Neural cell (in vitro differentiated cells): ENCODE results near the gene KLC3. TPM values are rescaled to one million over a fixed set of nuclear protein-coding genes. Genes with fewer than 3 reads are reported as not detected.

Experiments
- H2AFZ ChIP-seq: fragments of 200-600, 300-800 bp; sonication (generic), shearing (Covaris generic); 2 replicates; pipeline ENCODE4 v1.6.0; 2014; ENCODE audit warnings: low read depth, mild to moderate bottlenecking, antibody characterized with exemption, low read length, moderate library complexity
- H3F3A ChIP-seq: fragments of 200-600 bp; shearing (Covaris generic); 2 replicates; pipeline ENCODE4 v1.6.1; 2016; ENCODE audit warnings: mild to moderate bottlenecking, moderate library complexity, mixed read lengths, antibody characterized with exemption, low read length; ENCODE audit not compliant: insufficient read depth, poor library complexity, severe bottlenecking
- H3K27ac ChIP-seq: fragments of 200-600, 300-800 bp; sonication (generic), shearing (Covaris generic); 2 replicates; pipeline ENCODE4 v1.5.1; 2014; ENCODE audit warnings: mild to moderate bottlenecking, low read length, moderate library complexity
- H3K27me3 ChIP-seq: fragments of 300-800, 200-600 bp; sonication (generic), shearing (Covaris generic); 2 replicates; pipeline ENCODE4 v1.6.0; 2014; ENCODE audit warnings: mild to moderate bottlenecking, low read depth, low read length, moderate library complexity; ENCODE audit not compliant: insufficient read depth
- H3K36me3 ChIP-seq: fragments of 300-800, 200-600 bp; sonication (generic), shearing (Covaris generic); 2 replicates; pipeline ENCODE4 v1.5.1; 2014; ENCODE audit warnings: mild to moderate bottlenecking, antibody characterized with exemption, low read length, moderate library complexity; ENCODE audit not compliant: insufficient read depth
- H3K4me2 ChIP-seq: fragments of 300-800, 200-600 bp; sonication (generic), shearing (Covaris generic); 2 replicates; pipeline ENCODE4 v1.6.0; 2014; ENCODE audit warnings: mild to moderate bottlenecking, low read length
- H3K4me3 ChIP-seq: fragments of 300-800, 200-600 bp; sonication (generic), shearing (Covaris generic); 2 replicates; pipeline ENCODE4 v1.5.1; 2014; ENCODE audit warnings: mild to moderate bottlenecking, low read length, moderate library complexity
- H3K79me2 ChIP-seq: fragments of 200-600 bp; shearing (Covaris generic); replicated peaks from 2 replicates; pipeline ENCODE4 v1.6.0; 2014; ENCODE audit warnings: mild to moderate bottlenecking, low read length, moderate library complexity; ENCODE audit not compliant: insufficient read depth
- H3K9ac ChIP-seq: fragments of 300-800, 200-600 bp; sonication (generic), shearing (Covaris generic); 2 replicates; pipeline ENCODE4 v1.6.1; 2016; ENCODE audit warnings: mild to moderate bottlenecking, low read length, mixed read lengths
- H3K9me2 ChIP-seq: fragments of 200-600 bp; shearing (Covaris generic); 2 replicates; pipeline ENCODE4 v1.6.1; 2016; ENCODE audit warnings: mild to moderate bottlenecking, low read length, mixed read lengths; ENCODE audit not compliant: insufficient read depth
- H3K9me3 ChIP-seq: fragments of 200-600, 300-800 bp; sonication (generic), shearing (Covaris generic); 2 replicates; pipeline ENCODE4 v1.6.1; 2016; ENCODE audit warnings: mild to moderate bottlenecking, mixed run types, low read length, moderate library complexity, mixed read lengths
- H4K20me1 ChIP-seq: fragments of 200-600 bp; shearing (Covaris generic); 2 replicates; pipeline ENCODE4 v1.6.1; 2016; ENCODE audit warnings: mild to moderate bottlenecking, mixed run types; ENCODE audit not compliant: insufficient read depth
- EP300 ChIP-seq: fragments of 450-650 bp; conservative IDR thresholded peaks from 2 replicates; pipeline ENCODE4 v1.6.1; 2014; ENCODE audit warnings: antibody characterized with exemption, mild to moderate bottlenecking, moderate library complexity; ENCODE audit not compliant: poor library complexity, severe bottlenecking
- EZH2 ChIP-seq: fragments of 200-600, 300-800 bp; shearing (Covaris generic), sonication (generic); IDR thresholded peaks from 2 replicates; pipeline ENCODE4 v1.6.1; 2014; ENCODE audit warnings: antibody characterized with exemption, low read length, borderline replicate concordance, mild to moderate bottlenecking; ENCODE audit not compliant: insufficient read depth, poor library complexity, severe bottlenecking
- MXI1 ChIP-seq: fragments of 450-650 bp; conservative IDR thresholded peaks from 2 replicates; pipeline ENCODE4 v1.6.1; 2014; ENCODE audit warnings: antibody characterized with exemption, mild to moderate bottlenecking; ENCODE audit not compliant: poor library complexity, severe bottlenecking
- REST ChIP-seq: IDR thresholded peaks from 2 replicates; pipeline ENCODE4 v1.6.1; 2012; ENCODE audit warnings: borderline replicate concordance
- SMC3 ChIP-seq: fragments of 450-650 bp; conservative IDR thresholded peaks from 2 replicates; pipeline ENCODE4 v1.6.1; 2014; ENCODE audit warnings: antibody characterized with exemption, mild to moderate bottlenecking, moderate library complexity; ENCODE audit not compliant: poor library complexity
- TAF1 ChIP-seq: IDR thresholded peaks from 2 replicates; pipeline ENCODE4 v1.6.1; 2012; ENCODE audit warnings: low read depth
- polyA plus RNA-seq: library from polyadenylated mRNA; depleted of rRNA; stranded (reverse); fragments of >200 nt; gene quantifications from 2 replicates; pipeline ENCODE4 v1.2.3, GENCODE V29; 2014
- TF ChIP-seq, protein P1 (sequence below): fragments of 450-650 bp; IDR thresholded peaks from 2 replicates; pipeline ENCODE4 v1.5.1; 2014; ENCODE audit warnings: antibody characterized with exemption, mild to moderate bottlenecking, moderate library complexity; ENCODE audit not compliant: poor library complexity, severe bottlenecking

Gene KLC3
- polyA plus RNA-seq, 1 donor from 2014 or later, result not detected

- Histone ChIP-seq H3K9ac (no peak overlapping the region), H2AFZ (no peak overlapping the region), H3K27me3 (no peaks in the 10 kb centered on the region), H3F3A (no peaks in the 10 kb centered on the region), H3K27ac (no peak overlapping the region), H3K9me3 (no peaks in the 10 kb centered on the region), H4K20me1 (no peaks in the 10 kb centered on the region), H3K36me3 (peaks cover 4% of the 10 kb centered on the region), H3K4me2 (no peak overlapping the region), H3K9me2 (no peaks in the 10 kb centered on the region), H3K4me3 (no peak overlapping the region), H3K79me2 (no peaks in the 10 kb centered on the region)
- TF ChIP-seq, protein P1, sequence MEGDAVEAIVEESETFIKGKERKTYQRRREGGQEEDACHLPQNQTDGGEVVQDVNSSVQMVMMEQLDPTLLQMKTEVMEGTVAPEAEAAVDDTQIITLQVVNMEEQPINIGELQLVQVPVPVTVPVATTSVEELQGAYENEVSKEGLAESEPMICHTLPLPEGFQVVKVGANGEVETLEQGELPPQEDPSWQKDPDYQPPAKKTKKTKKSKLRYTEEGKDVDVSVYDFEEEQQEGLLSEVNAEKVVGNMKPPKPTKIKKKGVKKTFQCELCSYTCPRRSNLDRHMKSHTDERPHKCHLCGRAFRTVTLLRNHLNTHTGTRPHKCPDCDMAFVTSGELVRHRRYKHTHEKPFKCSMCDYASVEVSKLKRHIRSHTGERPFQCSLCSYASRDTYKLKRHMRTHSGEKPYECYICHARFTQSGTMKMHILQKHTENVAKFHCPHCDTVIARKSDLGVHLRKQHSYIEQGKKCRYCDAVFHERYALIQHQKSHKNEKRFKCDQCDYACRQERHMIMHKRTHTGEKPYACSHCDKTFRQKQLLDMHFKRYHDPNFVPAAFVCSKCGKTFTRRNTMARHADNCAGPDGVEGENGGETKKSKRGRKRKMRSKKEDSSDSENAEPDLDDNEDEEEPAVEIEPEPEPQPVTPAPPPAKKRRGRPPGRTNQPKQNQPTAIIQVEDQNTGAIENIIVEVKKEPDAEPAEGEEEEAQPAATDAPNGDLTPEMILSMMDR, result no peak
Observed at GRCh38 chr19:45297674-45298073, 42.9 kb upstream of the KLC3 start.

- no peak overlapping the region for H3K4me2 ChIP-seq
- H3K79me2 ChIP-seq, result no peaks in the 10 kb centered on the region
- H3K27me3 ChIP-seq, result no peaks in the 10 kb centered on the region
- TF ChIP-seq EZH2 (no peak), REST (no peak), TAF1 (no peak), MXI1 (no peak)
- no peak overlapping the region for H3K4me3 ChIP-seq
- H3K9me2 ChIP-seq, result no peaks in the 10 kb centered on the region
- H3F3A ChIP-seq, result no peaks in the 10 kb centered on the region
- no peaks in the 10 kb centered on the region for H4K20me1 ChIP-seq
- H3K36me3 ChIP-seq, result peaks cover 4% of the 10 kb centered on the region
- H2AFZ ChIP-seq, result no peak overlapping the region
- H3K9me3 ChIP-seq, result no peaks in the 10 kb centered on the region
- H3K9ac ChIP-seq, result no peak overlapping the region
- no peak overlapping the region for H3K27ac ChIP-seq
Observed at GRCh38 chr19:45298264-45298663, 42.3 kb upstream of the KLC3 start.

GRCh38 chr19:45299719-45300118 lies 40.8 kb upstream of the KLC3 start:
- H3K27ac ChIP-seq, result no peak overlapping the region
- H3K9ac ChIP-seq, result no peak overlapping the region
- no peaks in the 10 kb centered on the region for H4K20me1 ChIP-seq
- no peaks in the 10 kb centered on the region for H3K79me2 ChIP-seq
- no peaks in the 10 kb centered on the region for H3F3A ChIP-seq
- H3K9me2 ChIP-seq, result no peaks in the 10 kb centered on the region
- peaks cover 4% of the 10 kb centered on the region for H3K36me3 ChIP-seq
- H2AFZ ChIP-seq, result no peak overlapping the region
- no peaks in the 10 kb centered on the region for H3K27me3 ChIP-seq
- H3K4me2 ChIP-seq, result no peak overlapping the region
- no peaks in the 10 kb centered on the region for H3K9me3 ChIP-seq
- no peak overlapping the region for H3K4me3 ChIP-seq
- TF ChIP-seq SMC3, result no peak
- no peak for TF ChIP-seq MXI1
- no peak for TF ChIP-seq REST
- no peak for TF ChIP-seq EP300
